HCT116 (cell line): ENCODE results near the gene DEPDC7. TPM values are rescaled to one million over a fixed set of nuclear protein-coding genes. Genes with fewer than 3 reads are reported as not detected.

ENCODE experiments used
- ATAC-seq: fragments of 200-7000 bp; cut with Tn5 transposase; 2 replicates; pipeline ENCODE4 v1.9.1; 2020; ENCODE audit warnings: mild to moderate bottlenecking, moderate library complexity
- BruUV-seq: library from RNA; stranded (reverse); fragments of 400-500 nt; replicated peaks from 2 replicates; lab custom pipeline; 2021; lab: Mats Ljungman, UMichigan
- CTCF ChIA-PET: fragments of 300-600 bp; sonication (Branson Sonifier 250); formaldehyde crosslinking; loops from one replicate; lab custom pipeline; 2021; ENCODE audit warnings: antibody characterized with exemption; lab: Charles Lee
- POLR2A ChIA-PET: fragments of 300-600, 350-600 bp; sonication (Branson Sonifier 250); formaldehyde crosslinking; loops from one replicate; lab custom pipeline; 2021; ENCODE audit warnings: antibody characterized with exemption; lab: Charles Lee
- RAD21 ChIA-PET, 2 experiments: fragments of 300-600 bp; sonication (Branson Sonifier 250); formaldehyde crosslinking; loops; one replicate each; lab custom pipeline; 2023; ENCODE audit warnings: low total read pairs in 2 of 2; ENCODE audit not compliant: uncharacterized antibody in 2 of 2, unreplicated experiment in 2 of 2, low non-redundant PET in 1 of 2; lab: Charles Lee
- DNase-seq: peaks from one replicate; pipeline ENCODE4 v3.0.0-alpha.2; 2010; ENCODE audit warnings: low read depth, low spot score
- H2AFZ ChIP-seq: fragments of 200-600 bp; shearing (Covaris generic), sonication (generic); 2 replicates; pipeline ENCODE4 v1.6.1; 2017; ENCODE audit warnings: low read depth, mixed run types, mixed read lengths, antibody characterized with exemption, low read length; ENCODE audit not compliant: poor library complexity, severe bottlenecking
- H3K27ac ChIP-seq: 2 replicates; pipeline ENCODE4 v1.5.1; 2012; ENCODE audit warnings: low read depth, low read length
- H3K27me3 ChIP-seq: fragments of 200-600 bp; sonication (generic); 2 replicates; pipeline ENCODE4 v1.6.1; 2016; ENCODE audit warnings: mixed run types, low read length, mixed read lengths; ENCODE audit not compliant: insufficient read depth
- H3K36me3 ChIP-seq, 2 experiments: fragments of 200-500 bp in 1 of 2; fragments of 200-600 bp in 1 of 2; sonication (Bioruptor generic) in 1 of 2; sonication (generic) in 1 of 2; 2 replicates each; pipeline versions ENCODE4 v1.5.1 to v1.6.1; 2014 to 2016; ENCODE audit warnings: low read length in 2 of 2, inconsistent platforms in 1 of 2, mixed read lengths in 1 of 2, mixed run types in 1 of 2; ENCODE audit not compliant: insufficient read depth in 2 of 2, control insufficient read depth in 1 of 2
- H3K4me1 ChIP-seq, 2 experiments: fragments of 200-600 bp in 1 of 2; sonication (generic) in 1 of 2; 2 replicates each; pipeline versions ENCODE4 v1.5.1 to v1.6.1; 2012 to 2017; ENCODE audit warnings: low read length in 2 of 2, inconsistent platforms in 1 of 2, mild to moderate bottlenecking in 1 of 2, mixed read lengths in 1 of 2, mixed run types in 1 of 2, moderate library complexity in 1 of 2; ENCODE audit not compliant: insufficient read depth in 2 of 2, control insufficient read depth in 1 of 2
- H3K4me2 ChIP-seq: fragments of 200-600 bp; sonication (generic); 2 replicates; pipeline ENCODE4 v1.6.1; 2017; ENCODE audit warnings: mixed run types, low read length, mixed read lengths
- H3K4me3 ChIP-seq, 2 experiments: fragments of 200-600 bp in 1 of 2; sonication (generic) in 1 of 2; replicated peaks in 1 of 2; 2 replicates each; pipeline ENCODE4 v1.5.1; 2011 to 2016; ENCODE audit warnings: low read length in 2 of 2, control low read depth in 1 of 2, low read depth in 1 of 2, mild to moderate bottlenecking in 1 of 2, mixed read lengths in 1 of 2, mixed run types in 1 of 2
- H3K79me2 ChIP-seq: fragments of 200-600 bp; sonication (generic); 2 replicates; pipeline ENCODE4 v1.6.1; 2017; ENCODE audit warnings: mild to moderate bottlenecking, mixed run types, low read length, moderate library complexity, mixed read lengths; ENCODE audit not compliant: insufficient read depth
- H3K9ac ChIP-seq: fragments of 200-600 bp; sonication (generic); 2 replicates; pipeline ENCODE4 v1.6.1; 2016; ENCODE audit warnings: low read length, mixed read lengths
- H3K9me2 ChIP-seq: fragments of 200-600 bp; sonication (generic), shearing (Covaris generic); 2 replicates; pipeline ENCODE4 v1.6.1; 2017; ENCODE audit warnings: mixed run types, mild to moderate bottlenecking, moderate library complexity; ENCODE audit not compliant: insufficient read depth
- H3K9me3 ChIP-seq, 2 experiments: fragments of 200-500 bp in 1 of 2; fragments of 200-600 bp in 1 of 2; sonication (Bioruptor generic) in 1 of 2; sonication (generic) in 1 of 2; 2 replicates each; pipeline ENCODE4 v1.6.1; 2014 to 2017; ENCODE audit warnings: low read length in 2 of 2, mixed read lengths in 2 of 2, inconsistent platforms in 1 of 2, low read depth in 1 of 2, mild to moderate bottlenecking in 1 of 2, mixed run types in 1 of 2, moderate library complexity in 1 of 2; ENCODE audit not compliant: control insufficient read depth in 1 of 2, insufficient read depth in 1 of 2
- H4K20me1 ChIP-seq: fragments of 200-600 bp; sonication (generic), shearing (Covaris generic); 2 replicates; pipeline ENCODE4 v1.6.1; 2017; ENCODE audit warnings: mixed run types, mild to moderate bottlenecking, moderate library complexity; ENCODE audit not compliant: insufficient read depth
- CBX3 ChIP-seq: IDR thresholded peaks from 2 replicates; pipeline ENCODE4 v1.6.1; 2012; ENCODE audit warnings: low read depth
- EGR1 ChIP-seq: IDR thresholded peaks from 2 replicates; pipeline ENCODE4 v1.6.1; 2012; ENCODE audit warnings: low read depth
- ELF1 ChIP-seq: IDR thresholded peaks from 2 replicates; pipeline ENCODE4 v1.6.1; 2012; ENCODE audit warnings: low read depth, borderline replicate concordance
- JUND ChIP-seq: IDR thresholded peaks from 2 replicates; pipeline ENCODE4 v1.6.1; 2012
- RAD21 ChIP-seq: IDR thresholded peaks from 2 replicates; pipeline ENCODE4 v1.6.1; 2012; ENCODE audit warnings: low read depth, mild to moderate bottlenecking
- SRF ChIP-seq: IDR thresholded peaks from 2 replicates; pipeline ENCODE4 v1.6.1; 2012; ENCODE audit warnings: low read depth
- intact Hi-C: fragments of 100-400 bp; cut with micrococcal nuclease; formaldehyde crosslinking; loops from 2 replicates; pipeline ENCODE4 v1.10.0; 2022
- total RNA-seq: library from RNA; stranded (reverse); gene quantifications from one replicate; pipeline ENCODE4 v1.2.1, GENCODE V29; 2021; ENCODE audit not compliant: unreplicated experiment
- TF ChIP-seq, protein P1 (sequence below): IDR thresholded peaks from 2 replicates; pipeline ENCODE4 v1.6.1; 2012
- TF ChIP-seq, protein P2 (sequence below): IDR thresholded peaks from 2 replicates; pipeline ENCODE4 v1.6.1; 2012; ENCODE audit warnings: low read depth
- TF ChIP-seq, protein P3 (sequence below): IDR thresholded peaks from 2 replicates; pipeline ENCODE4 v1.6.1; 2011; ENCODE audit warnings: mild to moderate bottlenecking, low read length, moderate library complexity; ENCODE audit not compliant: insufficient replicate concordance; ENCODE audit errors: extremely low read depth
- TF ChIP-seq, protein P4 (sequence below), 3 experiments: fragments of 200-600 bp in 1 of 3; sonication (generic) in 1 of 3; IDR thresholded peaks in 2 of 3; conservative IDR thresholded peaks in 1 of 3; 2 replicates each; pipeline ENCODE4 v1.5.1; 2012 to 2017; ENCODE audit warnings: low read depth in 2 of 3, low read length in 2 of 3, antibody characterized with exemption in 1 of 3, borderline replicate concordance in 1 of 3, control low read depth in 1 of 3, mild to moderate bottlenecking in 1 of 3, mixed read lengths in 1 of 3, mixed run types in 1 of 3, moderate library complexity in 1 of 3; ENCODE audit not compliant: insufficient read depth in 1 of 3

The DEPDC7 gene
- total RNA-seq, 1 experiment from 2014 or later, result 7.3 TPM

DNA sequence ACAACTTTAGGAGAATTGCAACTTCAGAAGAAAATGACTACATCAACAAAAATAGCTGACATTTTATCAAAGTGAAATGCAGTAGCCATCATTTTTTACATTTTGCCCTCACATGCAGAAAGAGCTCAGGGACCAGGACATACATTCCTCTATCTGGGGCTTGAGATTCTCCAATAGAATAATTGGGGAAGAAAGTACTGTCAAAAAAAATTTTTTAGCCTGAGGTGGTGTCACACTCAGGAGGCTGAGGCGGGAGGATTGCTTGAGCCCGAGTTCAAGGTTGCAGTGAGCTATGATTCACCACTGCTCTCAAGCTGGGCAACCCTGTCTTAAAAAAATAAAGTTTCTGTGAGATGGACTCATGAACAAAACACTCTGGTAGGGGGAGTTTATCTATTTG lies 32.2 kb upstream of the DEPDC7 start:
- H3K9ac ChIP-seq, result no peak overlapping the region
- no peak overlapping the region for H3K4me2 ChIP-seq
- no peaks in the 10 kb centered on the region for H3K27me3 ChIP-seq
- ChIA-PET CTCF (no interaction called here), POLR2A (interaction anchor here (0.6 kb wide), 1 partner anchor 55 kb away, joined by 3 read pairs; no protein-coding TSS in a partner anchor)
- H3K4me3 ChIP-seq, result no peak overlapping the region
- ATAC-seq (no peak), DNase-seq (no peak)
- H3K27ac ChIP-seq, result no peak overlapping the region
- no peak overlapping the region for H2AFZ ChIP-seq
- H4K20me1 ChIP-seq, result no peaks in the 10 kb centered on the region
- no peaks in the 10 kb centered on the region for H3K9me2 ChIP-seq
- H3K36me3 ChIP-seq, result peaks cover 0 to 6% of the 10 kb centered on the region in 2 experiments; a peak in 3 of 4 replicates
- TF ChIP-seq, protein P1, sequence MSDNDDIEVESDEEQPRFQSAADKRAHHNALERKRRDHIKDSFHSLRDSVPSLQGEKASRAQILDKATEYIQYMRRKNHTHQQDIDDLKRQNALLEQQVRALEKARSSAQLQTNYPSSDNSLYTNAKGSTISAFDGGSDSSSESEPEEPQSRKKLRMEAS, result no peak
- TF ChIP-seq JUND (no peak), ELF1 (no peak), SRF (no peak), RAD21 (no peak), EGR1 (no peak)
- TF ChIP-seq, all 23 proteins: peak for 0
- H3K4me1 ChIP-seq, result no peaks in the 10 kb centered on the region
- H3K79me2 ChIP-seq, result no peaks in the 10 kb centered on the region
- RAD21 ChIA-PET, result no interaction called here
- H3K9me3 ChIP-seq, result no peaks in the 10 kb centered on the region
- intact Hi-C loops, result no loop called here
- no TSS peak for BruUV-seq

DNA sequence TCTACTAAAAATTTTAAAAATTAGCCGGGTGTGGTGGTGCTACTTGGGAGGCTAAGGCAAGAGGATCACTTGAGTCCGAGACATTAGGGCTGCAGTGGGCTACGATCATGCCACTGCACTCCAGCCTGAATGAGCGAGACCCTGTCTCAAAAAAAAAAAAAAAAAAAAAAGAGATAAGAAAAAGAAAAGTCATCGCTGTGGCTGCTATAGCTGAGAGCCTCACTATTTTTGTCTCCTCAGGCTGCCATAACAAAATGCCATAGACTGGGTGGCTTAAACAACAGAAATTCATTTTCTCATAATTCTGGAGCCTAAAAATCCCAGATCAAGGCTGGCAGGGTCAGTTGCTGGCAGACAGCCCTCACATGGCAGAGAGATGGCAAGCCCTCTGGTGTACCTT lies 30.1 kb upstream of the DEPDC7 start:
- Histone ChIP-seq H3K4me1 (no peaks in the 10 kb centered on the region), H3K9me3 (no peaks in the 10 kb centered on the region), H3K4me2 (no peak overlapping the region), H3K36me3 (no peaks in the 10 kb centered on the region), H3K4me3 (no peak overlapping the region), H3K79me2 (no peaks in the 10 kb centered on the region), H3K9ac (no peak overlapping the region), H3K27ac (no peak overlapping the region), H3K27me3 (no peaks in the 10 kb centered on the region), H2AFZ (no peak overlapping the region), H3K9me2 (no peaks in the 10 kb centered on the region), H4K20me1 (no peaks in the 10 kb centered on the region)
- BruUV-seq, result no TSS peak
- ATAC-seq, result no peak
- POLR2A ChIA-PET, result no interaction called here
- CTCF ChIA-PET, result no interaction called here
- no peak for TF ChIP-seq RAD21
- no peak for TF ChIP-seq CBX3
- no peak for TF ChIP-seq ELF1
- TF ChIP-seq, protein P1, result no peak
- TF ChIP-seq, protein P2, sequence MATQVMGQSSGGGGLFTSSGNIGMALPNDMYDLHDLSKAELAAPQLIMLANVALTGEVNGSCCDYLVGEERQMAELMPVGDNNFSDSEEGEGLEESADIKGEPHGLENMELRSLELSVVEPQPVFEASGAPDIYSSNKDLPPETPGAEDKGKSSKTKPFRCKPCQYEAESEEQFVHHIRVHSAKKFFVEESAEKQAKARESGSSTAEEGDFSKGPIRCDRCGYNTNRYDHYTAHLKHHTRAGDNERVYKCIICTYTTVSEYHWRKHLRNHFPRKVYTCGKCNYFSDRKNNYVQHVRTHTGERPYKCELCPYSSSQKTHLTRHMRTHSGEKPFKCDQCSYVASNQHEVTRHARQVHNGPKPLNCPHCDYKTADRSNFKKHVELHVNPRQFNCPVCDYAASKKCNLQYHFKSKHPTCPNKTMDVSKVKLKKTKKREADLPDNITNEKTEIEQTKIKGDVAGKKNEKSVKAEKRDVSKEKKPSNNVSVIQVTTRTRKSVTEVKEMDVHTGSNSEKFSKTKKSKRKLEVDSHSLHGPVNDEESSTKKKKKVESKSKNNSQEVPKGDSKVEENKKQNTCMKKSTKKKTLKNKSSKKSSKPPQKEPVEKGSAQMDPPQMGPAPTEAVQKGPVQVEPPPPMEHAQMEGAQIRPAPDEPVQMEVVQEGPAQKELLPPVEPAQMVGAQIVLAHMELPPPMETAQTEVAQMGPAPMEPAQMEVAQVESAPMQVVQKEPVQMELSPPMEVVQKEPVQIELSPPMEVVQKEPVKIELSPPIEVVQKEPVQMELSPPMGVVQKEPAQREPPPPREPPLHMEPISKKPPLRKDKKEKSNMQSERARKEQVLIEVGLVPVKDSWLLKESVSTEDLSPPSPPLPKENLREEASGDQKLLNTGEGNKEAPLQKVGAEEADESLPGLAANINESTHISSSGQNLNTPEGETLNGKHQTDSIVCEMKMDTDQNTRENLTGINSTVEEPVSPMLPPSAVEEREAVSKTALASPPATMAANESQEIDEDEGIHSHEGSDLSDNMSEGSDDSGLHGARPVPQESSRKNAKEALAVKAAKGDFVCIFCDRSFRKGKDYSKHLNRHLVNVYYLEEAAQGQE, result no peak
- TF ChIP-seq, protein P3, sequence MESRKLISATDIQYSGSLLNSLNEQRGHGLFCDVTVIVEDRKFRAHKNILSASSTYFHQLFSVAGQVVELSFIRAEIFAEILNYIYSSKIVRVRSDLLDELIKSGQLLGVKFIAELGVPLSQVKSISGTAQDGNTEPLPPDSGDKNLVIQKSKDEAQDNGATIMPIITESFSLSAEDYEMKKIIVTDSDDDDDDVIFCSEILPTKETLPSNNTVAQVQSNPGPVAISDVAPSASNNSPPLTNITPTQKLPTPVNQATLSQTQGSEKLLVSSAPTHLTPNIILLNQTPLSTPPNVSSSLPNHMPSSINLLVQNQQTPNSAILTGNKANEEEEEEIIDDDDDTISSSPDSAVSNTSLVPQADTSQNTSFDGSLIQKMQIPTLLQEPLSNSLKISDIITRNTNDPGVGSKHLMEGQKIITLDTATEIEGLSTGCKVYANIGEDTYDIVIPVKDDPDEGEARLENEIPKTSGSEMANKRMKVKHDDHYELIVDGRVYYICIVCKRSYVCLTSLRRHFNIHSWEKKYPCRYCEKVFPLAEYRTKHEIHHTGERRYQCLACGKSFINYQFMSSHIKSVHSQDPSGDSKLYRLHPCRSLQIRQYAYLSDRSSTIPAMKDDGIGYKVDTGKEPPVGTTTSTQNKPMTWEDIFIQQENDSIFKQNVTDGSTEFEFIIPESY, result no peak
- TF ChIP-seq, protein P4, sequence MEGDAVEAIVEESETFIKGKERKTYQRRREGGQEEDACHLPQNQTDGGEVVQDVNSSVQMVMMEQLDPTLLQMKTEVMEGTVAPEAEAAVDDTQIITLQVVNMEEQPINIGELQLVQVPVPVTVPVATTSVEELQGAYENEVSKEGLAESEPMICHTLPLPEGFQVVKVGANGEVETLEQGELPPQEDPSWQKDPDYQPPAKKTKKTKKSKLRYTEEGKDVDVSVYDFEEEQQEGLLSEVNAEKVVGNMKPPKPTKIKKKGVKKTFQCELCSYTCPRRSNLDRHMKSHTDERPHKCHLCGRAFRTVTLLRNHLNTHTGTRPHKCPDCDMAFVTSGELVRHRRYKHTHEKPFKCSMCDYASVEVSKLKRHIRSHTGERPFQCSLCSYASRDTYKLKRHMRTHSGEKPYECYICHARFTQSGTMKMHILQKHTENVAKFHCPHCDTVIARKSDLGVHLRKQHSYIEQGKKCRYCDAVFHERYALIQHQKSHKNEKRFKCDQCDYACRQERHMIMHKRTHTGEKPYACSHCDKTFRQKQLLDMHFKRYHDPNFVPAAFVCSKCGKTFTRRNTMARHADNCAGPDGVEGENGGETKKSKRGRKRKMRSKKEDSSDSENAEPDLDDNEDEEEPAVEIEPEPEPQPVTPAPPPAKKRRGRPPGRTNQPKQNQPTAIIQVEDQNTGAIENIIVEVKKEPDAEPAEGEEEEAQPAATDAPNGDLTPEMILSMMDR (IDR thresholded peaks at IDR 0.05 in 2 of 3, conservative IDR thresholded peaks at IDR 0.05 in 1 of 3; ENCODE audit: borderline replicate concordance in 1 of 3, insufficient read depth in 1 of 3, low read depth in 2 of 3, low read length in 2 of 3), result no peak
- DNase-seq, result no peak
- RAD21 ChIA-PET, result no interaction called here
- intact Hi-C loops, result no loop called here
